AG04449 (cell line): Measurements from ENCODE around the gene PCBP3.
"Not testable (repeated sequence)": the region's sequence is repeated elsewhere in the genome, so short reads cannot be mapped to it uniquely, and the experiment has no call there.

Source experiments
- CTCF ChIA-PET: fragments of 350-600 bp; formaldehyde crosslinking; extraction: SDS; loops from one replicate; lab custom pipeline; 2021; ENCODE audit warnings: antibody characterized with exemption; lab: Yijun Ruan, JAX
- POLR2A ChIA-PET: fragments of 400-600, 350-600 bp; formaldehyde crosslinking; extraction: SDS; loops from one replicate; lab custom pipeline; 2020; ENCODE audit warnings: antibody characterized with exemption, inconsistent platforms; lab: Yijun Ruan, JAX
- DNase-seq: peaks from one replicate; pipeline ENCODE4 v3.0.0-alpha.2; 2010; ENCODE audit warnings: low read depth, low spot score
- H3K4me3 ChIP-seq: 2 replicates; pipeline ENCODE4 v1.5.1; 2011; ENCODE audit warnings: low read depth, mild to moderate bottlenecking, control low read depth, low read length
- TF ChIP-seq, protein P1 (sequence below): IDR thresholded peaks from one replicate; pipeline ENCODE4 v1.5.1; 2011; ENCODE audit warnings: mild to moderate bottlenecking, moderate library complexity, low read length, control low read depth, inconsistent platforms; ENCODE audit not compliant: insufficient read depth; ENCODE audit errors: missing control alignments

Gene PCBP3

GRCh38 chr21:45848805-45849204, 205.3 kb downstream of the PCBP3 start:
- TF ChIP-seq, protein P1, sequence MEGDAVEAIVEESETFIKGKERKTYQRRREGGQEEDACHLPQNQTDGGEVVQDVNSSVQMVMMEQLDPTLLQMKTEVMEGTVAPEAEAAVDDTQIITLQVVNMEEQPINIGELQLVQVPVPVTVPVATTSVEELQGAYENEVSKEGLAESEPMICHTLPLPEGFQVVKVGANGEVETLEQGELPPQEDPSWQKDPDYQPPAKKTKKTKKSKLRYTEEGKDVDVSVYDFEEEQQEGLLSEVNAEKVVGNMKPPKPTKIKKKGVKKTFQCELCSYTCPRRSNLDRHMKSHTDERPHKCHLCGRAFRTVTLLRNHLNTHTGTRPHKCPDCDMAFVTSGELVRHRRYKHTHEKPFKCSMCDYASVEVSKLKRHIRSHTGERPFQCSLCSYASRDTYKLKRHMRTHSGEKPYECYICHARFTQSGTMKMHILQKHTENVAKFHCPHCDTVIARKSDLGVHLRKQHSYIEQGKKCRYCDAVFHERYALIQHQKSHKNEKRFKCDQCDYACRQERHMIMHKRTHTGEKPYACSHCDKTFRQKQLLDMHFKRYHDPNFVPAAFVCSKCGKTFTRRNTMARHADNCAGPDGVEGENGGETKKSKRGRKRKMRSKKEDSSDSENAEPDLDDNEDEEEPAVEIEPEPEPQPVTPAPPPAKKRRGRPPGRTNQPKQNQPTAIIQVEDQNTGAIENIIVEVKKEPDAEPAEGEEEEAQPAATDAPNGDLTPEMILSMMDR, result no peak
- H3K4me3 ChIP-seq, result no peak overlapping the region
- ChIA-PET POLR2A (no interaction called here), CTCF (interaction anchor here (1.0 to 2.3 kb wide), 2 partner anchors 15 to 32 kb away, joined by 4 to 7 read pairs; no protein-coding TSS in a partner anchor)
- DNase-seq, result no peak

- TF ChIP-seq, protein P1, result no peak
- CTCF ChIA-PET, result interaction anchor here (1.1 kb wide), 1 partner anchor 28 kb away, joined by 4 read pairs; no protein-coding TSS in a partner anchor
Measured at GRCh38 chr21:45849651-45850050, 206.1 kb downstream of the PCBP3 start.

GRCh38 chr21:45850181-45850580, 206.7 kb downstream of the PCBP3 start:
- TF ChIP-seq, protein P1, result no peak
- ChIA-PET POLR2A (no interaction called here), CTCF (interaction anchor here (1.1 to 1.4 kb wide), 2 partner anchors 9 to 28 kb away, joined by 4 read pairs; no protein-coding TSS in a partner anchor)
- H3K4me3 ChIP-seq, result no peak overlapping the region
- no peak for DNase-seq

More at GRCh38 chr21:45849651-45850050, 206.1 kb downstream of the PCBP3 start:
- DNase-seq, result no peak
- no peak overlapping the region for H3K4me3 ChIP-seq
- POLR2A ChIA-PET, result no interaction called here

- CTCF ChIA-PET, result interaction anchor here (0.8 to 1.3 kb wide), 2 partner anchors 28 to 296 kb away, joined by 3 read pairs; no protein-coding TSS in a partner anchor
- H3K4me3 ChIP-seq, DNase-seq, POLR2A ChIA-PET: not testable (repeated sequence)
Measured at GRCh38 chr21:45852386-45852785, 208.9 kb downstream of the PCBP3 start.

- POLR2A ChIA-PET, result no interaction called here
- TF ChIP-seq, protein P1, result no peak
Measured at GRCh38 chr21:45852886-45853400, 209.4 kb downstream of the PCBP3 start.

GRCh38 chr21:45853703-45854342, 210.3 kb downstream of the PCBP3 start:
- no peak for DNase-seq

More at GRCh38 chr21:45852886-45853400, 209.4 kb downstream of the PCBP3 start:
- CTCF ChIA-PET, result no interaction called here
- no peak overlapping the region for H3K4me3 ChIP-seq
- DNase-seq, result no peak

More at GRCh38 chr21:45853703-45854342, 210.3 kb downstream of the PCBP3 start:
- ChIA-PET CTCF (interaction anchor here (1.3 kb wide), 1 partner anchor 10 kb away, joined by 3 read pairs; no protein-coding TSS in a partner anchor), POLR2A (no interaction called here)
- TF ChIP-seq, protein P1, result no peak
- no peak overlapping the region for H3K4me3 ChIP-seq
